HG02981 (cell line): Measurements from ENCODE around the gene CERS1.

Experiments
- ATAC-seq: cut with Tn5 transposase; IDR thresholded peaks from one replicate; pipeline ENCODE4 v1.9.1; 2021; ENCODE audit warnings: mild to moderate bottlenecking, moderate library complexity; ENCODE audit not compliant: unreplicated experiment

CERS1 gene

DNA sequence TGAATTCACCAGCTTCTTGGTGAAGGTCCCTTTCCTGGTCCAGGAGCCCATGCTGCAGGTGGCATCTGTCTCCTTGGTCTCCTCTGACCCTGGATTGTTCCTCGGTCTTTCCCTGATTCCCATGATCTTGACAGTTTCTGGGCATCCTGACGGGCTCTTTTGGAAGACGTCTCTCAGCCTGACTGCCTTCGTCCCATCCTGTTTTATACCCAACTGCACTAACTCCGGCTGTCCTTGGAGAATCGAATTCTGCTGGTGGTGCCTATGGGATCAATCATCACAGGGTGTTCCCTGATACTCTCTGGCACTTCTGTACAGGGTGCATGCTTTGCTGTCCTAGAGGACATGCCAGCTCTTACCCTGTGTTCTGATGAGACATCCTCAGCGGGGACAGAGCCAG is 19.1 kb downstream of the CERS1 start:
- ATAC-seq: no peak

DNA sequence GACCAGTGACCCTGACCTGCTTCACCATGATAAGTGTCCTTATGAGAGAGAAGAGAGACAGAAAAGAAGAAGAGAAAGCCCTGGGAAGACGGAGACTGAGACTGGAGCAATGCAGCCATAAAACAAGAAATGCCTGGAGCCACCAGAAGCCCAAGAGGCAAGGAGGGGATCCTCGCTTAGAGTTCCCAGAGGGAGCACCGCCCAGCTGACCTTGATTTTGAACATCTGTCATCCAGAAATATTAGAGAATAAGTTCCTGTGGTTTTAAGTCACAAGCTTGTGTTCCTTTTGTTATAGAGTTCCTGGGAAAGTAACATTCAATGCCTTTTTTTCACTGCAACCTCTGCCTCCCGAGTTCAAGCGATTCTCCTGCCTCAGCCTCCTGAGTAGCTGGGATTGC is 20.2 kb downstream of the CERS1 start:
- no peak for ATAC-seq

DNA sequence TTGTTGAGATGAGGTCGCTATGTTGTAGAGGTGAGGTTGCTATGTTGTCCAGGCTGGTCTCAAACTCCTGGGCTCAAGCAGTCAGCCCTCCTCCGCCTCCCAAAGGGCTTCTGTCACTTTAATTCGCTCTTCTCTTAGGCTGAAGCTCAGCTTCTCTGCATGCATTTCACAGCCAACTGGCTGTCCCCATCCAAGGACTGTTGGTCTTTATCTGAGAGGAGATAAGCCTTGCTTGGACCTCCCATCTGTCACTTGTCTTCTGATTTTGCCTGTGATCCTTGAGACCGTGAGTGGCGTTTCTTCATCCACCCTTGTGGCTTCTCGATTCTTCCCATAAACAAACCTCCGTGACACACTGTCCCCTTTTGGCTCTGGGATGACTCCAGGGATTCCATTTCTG is 24.4 kb downstream of the CERS1 start:
- ATAC-seq: no peak

DNA sequence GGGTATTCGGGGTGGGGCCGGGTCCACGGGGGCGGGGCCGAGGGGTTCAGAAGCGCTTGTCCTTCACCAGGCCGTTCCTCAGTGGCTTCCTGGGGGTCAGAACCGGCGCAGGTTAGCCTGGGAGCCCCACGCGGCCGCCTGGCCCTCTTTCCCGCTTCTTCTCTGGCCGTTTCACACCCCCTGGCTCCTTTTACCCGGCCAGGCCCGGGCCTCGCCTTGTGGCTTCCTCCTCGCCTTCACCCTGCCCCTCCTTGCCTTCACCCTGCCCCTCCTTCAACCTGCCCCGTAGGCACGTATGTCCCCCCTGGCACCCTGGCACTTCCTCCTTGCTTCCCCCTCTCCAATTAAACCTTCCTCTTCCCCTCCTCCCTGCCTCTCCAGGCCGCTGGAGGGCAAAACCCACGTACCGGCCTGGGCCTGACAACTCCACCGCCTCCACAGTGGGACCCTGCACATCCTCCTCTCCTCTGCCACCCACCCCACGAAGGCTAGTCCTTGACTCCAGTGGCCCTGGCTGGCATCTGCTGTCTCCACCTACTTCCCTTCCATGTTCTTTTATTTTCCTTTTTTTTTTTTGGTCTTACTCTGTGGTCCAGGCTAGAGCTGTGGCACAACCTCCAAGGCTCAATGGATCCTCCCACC is 25.3 kb downstream of the CERS1 start:
- ATAC-seq: no peak

DNA sequence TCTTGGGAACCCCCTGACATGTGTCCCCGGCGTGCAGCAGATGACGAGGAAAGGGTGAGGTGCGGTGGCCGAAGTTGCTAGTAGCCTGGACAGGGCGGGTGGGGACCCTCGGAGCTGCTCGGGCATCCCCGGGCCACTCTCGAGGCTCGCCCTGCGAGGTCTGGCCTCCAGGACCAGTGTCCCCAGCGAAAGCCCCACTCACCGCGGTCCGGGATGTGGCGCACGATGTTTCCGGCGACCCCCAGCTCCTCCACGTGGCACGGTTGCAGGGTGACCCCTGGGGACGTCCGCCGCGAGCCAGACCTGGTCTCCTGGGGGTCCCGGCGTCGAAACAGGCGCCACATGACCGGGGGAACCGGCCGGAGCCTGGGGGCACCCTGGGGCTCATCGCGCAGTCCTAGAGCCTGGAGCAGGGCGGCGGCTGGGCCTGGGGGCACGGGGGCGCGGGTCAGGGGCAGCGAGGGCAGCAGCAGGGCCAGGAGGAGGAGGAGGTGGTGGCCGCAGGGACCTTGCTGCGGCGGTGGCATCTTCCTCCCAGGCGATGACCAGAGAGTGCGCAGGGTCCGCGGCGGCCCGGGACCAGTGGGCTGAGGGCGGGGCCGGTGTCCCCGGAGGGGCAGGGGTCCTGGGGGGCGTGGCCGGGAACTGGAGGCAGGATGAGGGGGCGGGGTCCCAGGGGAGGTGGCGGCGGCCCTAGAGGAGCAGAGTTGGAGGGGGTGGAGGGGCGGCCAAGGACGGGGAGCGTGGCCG is 26.0 kb downstream of the CERS1 start:
- ATAC-seq: no peak

DNA sequence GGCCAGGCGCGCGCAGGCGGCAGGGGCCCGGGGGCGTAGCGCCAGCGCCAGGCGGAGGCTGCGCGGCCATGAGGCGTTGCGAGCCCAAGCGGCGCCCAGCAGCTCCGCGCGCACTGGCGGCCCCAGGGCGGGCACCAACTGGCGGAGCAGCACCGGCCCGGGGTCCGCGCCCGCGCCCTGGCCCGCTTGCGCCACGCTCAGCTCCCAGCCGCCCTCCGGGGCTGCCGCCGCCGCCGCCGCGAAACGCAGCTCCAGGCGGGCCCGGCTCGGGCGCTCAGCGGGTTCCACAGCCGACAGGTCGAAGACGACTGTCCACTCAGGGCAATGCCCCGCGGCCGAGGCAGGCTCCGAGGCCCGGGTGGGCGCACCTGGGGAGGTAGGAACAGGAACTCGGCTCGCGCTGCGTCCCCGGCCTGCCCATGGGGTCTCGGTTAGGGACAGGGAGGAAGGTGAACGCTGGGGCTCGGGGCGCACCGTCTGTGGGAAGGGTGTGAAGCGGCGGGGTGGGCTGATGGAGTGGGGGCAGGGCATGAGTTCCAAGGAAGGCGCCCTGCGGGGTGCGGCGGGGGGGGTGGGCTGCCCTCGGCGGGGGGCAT is 26.8 kb downstream of the CERS1 start:
- ATAC-seq: no peak

DNA sequence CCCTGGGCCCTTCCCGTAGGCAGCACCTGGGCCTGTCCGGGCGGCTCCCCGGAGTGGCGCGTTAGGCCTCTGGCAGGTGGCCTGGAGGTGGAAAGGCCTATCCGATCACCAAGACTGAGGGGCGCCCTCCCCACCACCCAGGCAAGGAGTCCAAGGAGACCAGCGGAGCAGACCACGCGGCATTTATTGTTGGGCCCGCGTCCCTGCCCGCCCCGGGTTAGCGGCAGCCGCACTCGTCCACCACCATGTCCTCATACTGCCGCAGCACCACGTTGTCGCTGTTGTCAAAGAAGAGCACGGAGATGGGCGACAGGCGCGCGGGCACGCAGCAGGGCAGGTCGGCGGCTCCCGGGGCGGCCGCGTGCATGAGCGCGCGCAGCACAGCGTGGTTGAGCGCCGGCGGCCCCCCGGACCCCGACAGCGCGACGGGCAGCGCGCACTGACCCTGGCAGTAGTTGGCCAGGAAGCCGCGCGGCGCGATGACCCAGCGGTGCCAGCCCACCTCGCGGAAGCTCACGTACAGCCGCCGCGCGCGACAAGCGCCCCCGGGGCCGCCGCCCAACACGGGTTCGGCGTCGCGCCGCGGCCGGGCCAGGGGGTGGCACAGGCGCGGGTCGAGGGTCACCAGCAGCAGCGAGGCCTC is 27.5 kb downstream of the CERS1 start:
- no peak for ATAC-seq

DNA sequence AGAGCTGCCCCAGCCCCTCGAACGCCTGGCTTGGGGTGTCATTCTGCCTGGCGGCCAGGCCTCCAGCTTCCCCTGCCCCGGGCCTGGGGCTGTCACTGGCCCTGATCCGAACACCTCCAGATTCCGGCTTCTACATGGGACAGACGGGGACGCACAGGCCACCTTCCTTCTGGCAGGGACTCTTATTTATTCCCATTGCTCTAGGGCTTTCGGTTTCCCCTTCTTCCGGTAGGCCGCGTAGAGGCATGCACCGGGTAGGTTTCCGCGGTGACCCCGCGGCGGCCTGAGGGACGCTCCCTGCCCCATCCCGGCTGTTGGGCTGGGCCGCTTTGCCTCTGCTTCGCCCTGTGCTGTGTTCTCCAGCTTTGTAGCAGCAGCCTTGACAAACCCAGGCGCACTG is 28.2 kb downstream of the CERS1 start:
- no peak for ATAC-seq

DNA sequence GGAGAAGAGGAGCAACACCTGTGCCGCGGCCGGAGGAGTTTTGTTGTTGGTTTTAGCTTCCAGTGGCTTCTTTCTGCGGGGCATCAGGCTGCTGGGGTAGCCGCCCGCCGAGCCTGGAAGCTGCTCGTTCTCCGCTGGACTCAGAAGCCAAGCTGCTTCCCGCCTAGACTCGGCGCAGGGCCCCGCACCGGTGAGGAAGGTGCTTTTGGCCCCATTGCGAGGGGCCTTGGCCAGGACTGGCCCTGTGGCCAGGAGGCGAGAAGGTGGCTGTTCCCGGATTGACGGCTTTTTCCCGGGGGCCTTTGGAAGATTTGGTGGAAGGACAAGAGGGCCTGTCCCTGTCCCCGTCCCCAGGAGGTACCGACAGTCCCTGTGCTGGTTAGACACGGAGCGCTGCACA is 28.8 kb downstream of the CERS1 start:
- no peak for ATAC-seq

DNA sequence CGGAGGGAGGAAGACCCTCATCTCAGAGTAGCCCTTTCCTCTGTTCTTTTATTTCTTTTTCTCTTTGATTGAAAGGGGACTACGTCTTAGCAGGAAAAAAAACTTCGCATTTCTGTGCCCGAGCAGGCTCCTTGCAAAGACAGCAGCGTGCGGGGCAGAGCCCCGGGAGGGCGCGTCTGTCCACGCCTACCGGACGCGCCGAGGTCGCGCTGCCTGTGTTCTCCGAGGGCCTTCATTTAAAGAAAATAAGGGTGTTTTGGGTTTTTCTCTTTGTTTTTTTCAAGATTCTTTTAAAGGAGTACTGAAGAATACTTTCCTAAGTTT is 29.2 kb downstream of the CERS1 start:
- no peak for ATAC-seq

DNA sequence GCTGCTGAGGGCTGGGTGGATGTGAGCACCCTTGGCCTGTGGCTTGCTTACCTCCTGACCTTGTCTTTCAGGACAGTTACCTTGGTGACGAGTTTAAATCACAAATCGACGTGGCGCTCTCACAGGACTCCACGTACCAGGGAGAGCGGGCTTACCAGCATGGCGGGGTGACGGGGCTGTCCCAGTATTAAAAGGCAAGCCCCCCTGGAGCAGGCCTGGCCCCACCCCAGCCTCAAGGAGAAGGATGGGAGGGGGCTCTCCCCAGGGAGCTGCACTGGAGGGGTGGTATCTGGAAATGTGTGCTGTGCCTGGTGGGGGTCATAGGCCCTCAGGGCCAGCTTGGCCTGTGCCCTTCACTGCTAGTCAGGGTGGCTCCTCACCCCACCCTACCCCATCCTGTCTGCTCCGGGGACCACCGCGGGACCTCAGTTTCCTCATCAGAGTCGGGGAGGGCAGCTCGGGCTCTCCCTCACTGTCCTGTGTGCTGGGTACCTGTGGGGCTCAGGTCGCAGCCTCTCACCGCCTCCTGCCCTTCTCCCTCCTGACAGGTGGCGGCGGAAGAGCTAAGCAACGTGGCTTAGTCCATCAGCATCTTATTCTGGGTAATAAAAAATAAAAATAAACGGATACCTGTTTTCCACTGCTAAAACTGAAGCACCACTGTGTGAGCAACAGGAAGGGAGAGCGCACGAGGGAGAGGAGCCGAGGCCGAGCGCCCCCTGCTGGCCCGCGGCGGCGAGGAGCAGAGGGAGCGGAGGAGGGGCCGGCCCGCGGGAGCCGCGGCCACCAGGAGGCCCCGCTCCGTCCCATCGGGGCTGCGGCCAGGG is 29.8 kb downstream of the CERS1 start:
- no peak for ATAC-seq

DNA sequence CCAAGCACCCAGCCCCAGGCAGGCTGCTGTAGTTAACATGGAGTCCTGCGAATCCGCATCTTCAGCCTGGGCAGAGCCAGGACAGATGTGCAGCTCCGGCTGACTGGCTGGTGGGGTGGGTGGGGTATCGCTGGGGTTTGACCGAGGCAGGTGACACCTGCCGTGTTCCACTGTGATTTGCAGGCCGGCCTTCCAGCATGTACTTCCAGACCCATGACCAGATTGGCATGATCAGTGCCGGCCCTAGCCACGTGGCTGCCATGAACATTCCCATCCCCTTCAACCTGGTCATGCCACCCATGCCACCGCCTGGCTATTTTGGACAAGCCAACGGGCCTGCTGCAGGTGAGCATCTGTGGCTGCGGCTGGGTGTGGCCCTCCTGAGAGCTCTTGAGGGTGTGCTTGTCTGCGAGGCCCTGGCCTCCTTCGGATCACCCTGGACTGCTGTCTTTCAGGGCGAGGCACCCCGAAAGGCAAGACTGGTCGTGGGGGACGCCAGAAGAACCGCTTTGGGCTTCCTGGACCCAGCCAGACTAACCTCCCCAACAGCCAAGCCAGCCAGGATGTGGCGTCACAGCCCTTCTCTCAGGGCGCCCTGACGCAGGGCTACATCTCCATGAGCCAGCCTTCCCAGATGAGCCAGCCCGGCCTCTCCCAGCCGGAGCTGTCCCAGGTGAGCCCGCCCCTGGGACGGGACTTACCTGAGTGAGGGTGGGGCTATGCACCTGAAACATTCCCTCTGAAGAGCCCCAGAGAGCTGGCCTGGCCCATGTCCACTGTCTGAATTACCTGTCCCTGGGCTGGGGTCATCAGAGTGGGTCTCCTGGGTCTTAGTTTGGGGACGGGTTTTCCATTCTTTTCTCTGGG is 30.6 kb downstream of the CERS1 start:
- no peak for ATAC-seq

DNA sequence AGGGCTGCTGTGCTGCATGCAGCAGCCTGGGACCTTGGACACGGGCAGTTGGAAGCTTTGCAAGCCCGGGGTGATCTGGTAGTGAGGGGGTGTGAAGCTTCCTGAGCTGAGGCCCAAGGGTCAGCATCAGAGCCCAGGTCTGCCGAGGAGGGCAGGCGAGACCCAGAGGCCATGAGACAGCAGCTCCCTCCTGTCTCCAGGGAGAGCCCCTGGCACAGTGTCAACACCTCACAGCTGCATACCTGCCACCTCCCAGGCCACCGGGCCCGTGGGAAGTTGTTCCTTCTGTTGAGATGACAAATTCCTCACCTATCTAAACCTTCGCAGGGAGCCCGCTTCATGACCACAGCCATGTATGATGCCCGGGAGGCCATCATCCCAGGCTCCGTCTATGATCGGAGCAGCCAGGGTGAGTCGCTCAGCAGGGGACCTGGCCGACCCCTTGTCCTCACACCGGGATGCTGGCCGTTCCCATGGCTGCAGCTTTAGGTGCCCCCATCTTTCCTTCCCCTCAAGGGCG is 32.1 kb downstream of the CERS1 start:
- no peak for ATAC-seq

DNA sequence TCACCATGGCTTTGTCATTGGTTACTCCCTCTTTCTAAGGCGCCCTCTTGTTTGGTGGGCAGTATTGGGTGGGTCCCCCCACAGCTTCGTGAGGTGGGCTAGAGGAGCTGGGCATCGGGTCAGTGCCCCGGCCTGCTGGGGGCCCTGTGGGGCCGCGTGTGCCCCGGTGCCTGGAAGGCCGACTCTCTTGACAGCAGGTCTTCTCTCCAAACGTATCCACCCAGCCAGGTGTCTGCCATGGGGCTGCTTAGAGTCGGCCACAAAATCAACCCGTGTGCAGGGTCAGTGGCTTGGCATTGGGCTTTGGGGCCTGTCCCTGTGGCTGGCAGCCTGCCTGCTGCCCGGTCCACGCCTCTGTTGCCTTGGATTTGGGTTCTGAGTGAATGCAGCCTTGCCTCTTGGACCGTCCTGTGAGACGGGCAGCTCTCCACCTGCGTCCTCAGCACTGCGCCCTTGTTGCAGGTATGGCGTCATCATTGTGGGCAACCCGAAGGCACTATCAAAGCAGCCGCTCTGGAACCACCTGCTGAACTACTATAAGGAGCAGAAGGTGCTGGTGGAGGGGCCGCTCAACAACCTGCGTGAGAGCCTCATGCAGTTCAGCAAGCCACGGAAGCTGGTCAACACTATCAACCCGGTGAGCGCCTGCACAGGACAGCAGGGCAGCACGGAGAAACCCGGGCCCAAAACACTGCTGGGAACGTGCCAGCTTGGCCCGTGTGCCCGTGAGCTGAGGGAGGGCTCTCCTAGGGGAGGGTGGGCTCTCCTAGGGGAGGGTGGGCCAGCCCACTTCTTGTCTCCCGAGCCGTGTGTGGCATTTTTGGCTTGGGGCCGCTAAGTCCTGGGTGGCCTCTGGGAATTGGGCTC is 32.7 kb downstream of the CERS1 start:
- no peak for ATAC-seq

DNA sequence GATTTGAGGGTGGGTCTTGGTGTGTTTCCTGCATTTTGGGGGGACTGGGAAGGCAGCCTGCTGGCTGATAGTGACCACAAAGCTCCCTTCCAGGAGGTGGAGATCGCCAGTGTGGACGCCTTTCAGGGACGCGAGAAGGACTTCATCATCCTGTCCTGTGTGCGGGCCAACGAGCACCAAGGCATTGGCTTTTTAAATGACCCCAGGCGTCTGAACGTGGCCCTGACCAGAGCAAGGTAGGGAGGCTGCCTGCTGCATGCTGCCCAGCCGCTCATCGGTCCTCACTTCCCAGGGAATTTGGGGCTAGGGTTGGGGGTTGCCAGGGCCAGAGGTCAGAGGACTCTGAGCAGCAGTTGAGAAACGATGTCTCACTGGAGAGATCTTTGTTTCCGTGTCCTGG is 34.0 kb downstream of the CERS1 start:
- no peak for ATAC-seq

DNA sequence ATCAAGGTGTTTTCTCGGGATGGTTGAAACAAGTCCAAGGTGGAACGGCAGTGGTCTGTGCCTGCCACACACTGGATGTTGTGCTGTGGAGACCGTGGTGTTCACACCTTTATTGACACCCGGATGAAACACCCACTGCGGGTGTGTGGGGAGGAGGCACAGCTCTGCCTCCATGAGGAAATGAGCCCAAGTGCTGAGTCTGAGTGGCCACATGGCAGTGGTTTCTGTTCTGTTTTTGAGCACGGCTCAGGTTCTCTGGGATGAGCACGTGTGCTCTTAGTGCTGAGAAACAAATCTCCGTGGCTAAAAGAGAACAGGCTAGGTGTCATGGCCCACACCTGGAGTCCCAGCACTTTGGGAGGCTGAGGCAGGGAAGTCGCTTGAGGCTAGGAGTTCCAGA is 34.7 kb downstream of the CERS1 start:
- no peak for ATAC-seq

DNA sequence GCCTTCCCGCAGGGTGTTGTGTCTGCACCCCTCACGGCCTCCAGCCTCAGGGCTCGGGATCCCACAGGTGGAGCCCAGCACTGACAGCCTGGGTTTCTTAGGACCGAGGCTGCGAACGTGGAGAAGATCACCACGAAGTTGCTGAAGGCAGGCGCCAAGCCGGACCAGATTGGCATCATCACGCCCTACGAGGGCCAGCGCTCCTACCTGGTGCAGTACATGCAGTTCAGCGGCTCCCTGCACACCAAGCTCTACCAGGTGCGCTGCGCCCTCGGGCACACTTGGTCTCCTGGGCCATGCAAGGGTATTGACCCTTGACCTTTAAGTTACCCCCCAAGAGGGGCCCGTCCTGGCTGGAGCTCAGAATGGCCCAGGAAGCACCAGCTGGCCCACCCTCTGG is 35.2 kb downstream of the CERS1 start:
- no peak for ATAC-seq

DNA sequence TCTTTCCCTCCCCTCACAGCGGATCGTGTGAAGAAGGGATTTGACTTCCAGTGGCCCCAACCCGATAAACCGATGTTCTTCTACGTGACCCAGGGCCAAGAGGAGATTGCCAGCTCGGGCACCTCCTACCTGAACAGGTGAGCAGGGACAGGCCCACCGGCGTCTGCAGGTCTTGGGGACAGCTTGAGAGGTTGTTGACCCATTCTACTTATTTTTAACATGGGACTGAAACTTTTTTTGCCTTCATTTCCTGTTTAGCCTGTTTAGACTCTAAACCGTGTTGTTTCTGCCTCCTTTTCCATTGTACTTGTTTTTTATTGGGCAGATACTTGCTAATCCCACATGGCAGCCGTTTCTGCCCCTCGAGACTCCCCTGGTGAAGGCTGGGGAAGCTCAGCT is 35.7 kb downstream of the CERS1 start:
- no peak for ATAC-seq

DNA sequence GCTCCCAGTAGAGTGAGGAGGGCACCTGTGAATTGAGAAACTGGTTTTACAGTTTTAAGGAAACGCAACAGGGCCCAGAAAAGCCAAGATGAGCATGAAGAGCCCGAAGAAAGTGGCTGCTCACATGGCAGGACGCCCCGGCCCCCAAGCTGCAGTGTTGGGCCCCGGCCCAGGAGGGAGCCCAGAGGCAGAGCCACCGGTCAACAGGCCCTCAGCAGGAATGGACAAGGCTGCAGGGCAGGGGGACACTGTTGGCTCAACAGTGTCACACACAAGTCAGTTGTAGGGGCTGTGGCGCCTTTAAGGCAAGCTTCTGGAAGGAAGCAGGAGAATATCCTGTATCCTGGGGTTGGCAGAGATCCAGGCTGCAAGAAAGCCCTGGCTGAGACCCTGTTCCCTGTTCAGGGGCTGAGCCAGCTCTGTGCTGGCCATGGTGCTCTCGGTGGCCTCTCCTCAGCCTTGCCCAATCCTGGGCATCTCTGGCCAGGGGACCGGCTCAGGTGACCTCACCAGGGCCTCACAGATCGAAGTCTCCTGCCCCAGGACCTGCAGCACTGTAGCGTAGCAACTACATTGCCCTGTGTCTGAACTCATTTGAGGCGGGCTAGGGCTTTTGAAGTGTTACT is 36.2 kb downstream of the CERS1 start:
- ATAC-seq: no peak
